ENCODE data around the gene C3orf22. TPM values are rescaled to one million over a fixed set of nuclear protein-coding genes. Genes with fewer than 3 reads are reported as not detected.
"Not testable (repeated sequence)": the region's sequence is repeated elsewhere in the genome, so short reads cannot be mapped to it uniquely, and the experiment has no call there.

Gene C3orf22
- not detected in 2 replicates for total RNA-seq

- no peak for DNase-seq
Measured at GRCh38 chr3:126558336-126559071, at the start of gene C3orf22. Gene C3orf22, minus strand, starts transcription at chr3:126558932. Its CDS starts 5,542 bp downstream, at chr3:126553390.

- peak; percentile 64 for DNase-seq
Measured at GRCh38 chr3:126607214-126607908, 48.6 kb upstream of the C3orf22 start.

GRCh38 chr3:126606001-126606400, 47.3 kb upstream of the C3orf22 start:
- DNase-seq = no peak

GRCh38 chr3:126604691-126605090, 46.0 kb upstream of the C3orf22 start:
- no peak for DNase-seq

GRCh38 chr3:126599101-126599500, 40.4 kb upstream of the C3orf22 start:
- DNase-seq = no peak

GRCh38 chr3:126595479-126595878, 36.7 kb upstream of the C3orf22 start:
- DNase-seq = not testable (repeated sequence)

GRCh38 chr3:126591515-126591914, 32.8 kb upstream of the C3orf22 start:
- not testable (repeated sequence) for DNase-seq

- no peak for DNase-seq
Measured at GRCh38 chr3:126582311-126582710, 23.6 kb upstream of the C3orf22 start.

GRCh38 chr3:126581569-126581968, 22.8 kb upstream of the C3orf22 start:
- no peak for DNase-seq

- DNase-seq = no peak
Measured at GRCh38 chr3:126580746-126581145, 22.0 kb upstream of the C3orf22 start.

- no peak for DNase-seq
Measured at GRCh38 chr3:126578702-126579101, 20.0 kb upstream of the C3orf22 start.

- DNase-seq = no peak
Measured at GRCh38 chr3:126577261-126577660, 18.5 kb upstream of the C3orf22 start.

- no peak for DNase-seq
Measured at GRCh38 chr3:126573492-126574117, 14.9 kb upstream of the C3orf22 start.

GRCh38 chr3:126571078-126571477, 12.3 kb upstream of the C3orf22 start:
- no peak for DNase-seq

- no peak for DNase-seq
Measured at GRCh38 chr3:126570103-126570541, 11.4 kb upstream of the C3orf22 start.

- no peak for DNase-seq
Measured at GRCh38 chr3:126569390-126569975, 10.8 kb upstream of the C3orf22 start.

GRCh38 chr3:126568776-126569342, 10.1 kb upstream of the C3orf22 start:
- no peak for DNase-seq

- no peak for DNase-seq
Measured at GRCh38 chr3:126567696-126568438, 9.1 kb upstream of the C3orf22 start.

GRCh38 chr3:126562737-126563276, 4.1 kb upstream of the C3orf22 start:
- DNase-seq = no peak

- DNase-seq = no peak
Measured at GRCh38 chr3:126557761-126558160, 971 bp downstream of the C3orf22 start.

- DNase-seq = no peak
Measured at GRCh38 chr3:126557415-126557745, 1.4 kb downstream of the C3orf22 start.

Data from dermis blood vessel endothelial cell (primary cell).